MM.1S (cell line): ENCODE data around the gene FGFR2.

Source experiments
- DNase-seq: peaks from one replicate; pipeline ENCODE4 v3.0.0-alpha.2; 2015
- H2AFZ ChIP-seq: fragments of 300-600 bp; sonication (generic); 2 replicates; pipeline ENCODE4 v1.6.0; 2016; ENCODE audit warnings: antibody characterized with exemption, low read length
- H3F3A ChIP-seq: fragments of 300-600 bp; sonication (generic); 2 replicates; pipeline ENCODE4 v1.6.1; 2016; ENCODE audit warnings: mild to moderate bottlenecking, antibody characterized with exemption, low read length, moderate library complexity, mixed read lengths; ENCODE audit not compliant: insufficient read depth
- H3K27ac ChIP-seq: fragments of 300-600 bp; sonication (generic); 2 replicates; pipeline ENCODE4 v1.5.1; 2016; ENCODE audit warnings: mild to moderate bottlenecking, low read length
- H3K27me3 ChIP-seq: fragments of 300-600 bp; sonication (generic); replicated peaks from 2 replicates; pipeline ENCODE4 v1.6.0; 2016; ENCODE audit warnings: low read length; ENCODE audit not compliant: insufficient read depth
- H3K36me3 ChIP-seq: fragments of 300-600 bp; sonication (generic); replicated peaks from 2 replicates; pipeline ENCODE4 v1.6.1; 2016; ENCODE audit warnings: mild to moderate bottlenecking, low read length, mixed read lengths; ENCODE audit not compliant: insufficient read depth
- H3K4me1 ChIP-seq: fragments of 300-600 bp; sonication (generic); 2 replicates; pipeline ENCODE4 v1.6.1; 2016; ENCODE audit warnings: low read length, mixed read lengths
- H3K4me2 ChIP-seq: fragments of 300-600 bp; sonication (generic); 2 replicates; pipeline ENCODE4 v1.6.0; 2016; ENCODE audit warnings: low read depth, low read length
- H3K4me3 ChIP-seq: fragments of 300-600 bp; sonication (generic); 2 replicates; pipeline ENCODE4 v1.5.1; 2016; ENCODE audit warnings: low read length, mixed read lengths
- H3K79me2 ChIP-seq: fragments of 300-600 bp; sonication (generic); 2 replicates; pipeline ENCODE4 v1.6.1; 2016; ENCODE audit warnings: mixed run types, low read length, mixed read lengths
- H3K9ac ChIP-seq: fragments of 300-600 bp; sonication (generic); 2 replicates; pipeline ENCODE4 v1.6.1; 2016; ENCODE audit warnings: low read length, mixed read lengths
- H3K9me2 ChIP-seq: fragments of 300-600 bp; sonication (generic); replicated peaks from 2 replicates; pipeline ENCODE4 v1.6.1; 2016; ENCODE audit warnings: mild to moderate bottlenecking, low read length, mixed read lengths; ENCODE audit not compliant: insufficient read depth
- H3K9me3 ChIP-seq: fragments of 300-600 bp; sonication (generic); replicated peaks from 2 replicates; pipeline ENCODE4 v1.6.1; 2016; ENCODE audit warnings: mild to moderate bottlenecking, low read length, mixed read lengths; ENCODE audit not compliant: insufficient read depth
- H4K20me1 ChIP-seq: fragments of 300-600 bp; sonication (generic); 2 replicates; pipeline ENCODE4 v1.6.1; 2016; ENCODE audit warnings: mild to moderate bottlenecking, low read length, moderate library complexity, mixed read lengths; ENCODE audit not compliant: insufficient read depth
- CTCF ChIP-seq: fragments of 300-600 bp; sonication (generic); IDR thresholded peaks from 2 replicates; pipeline ENCODE4 v1.5.1; 2016; ENCODE audit warnings: antibody characterized with exemption, low read length, mixed read lengths
- EZH2 ChIP-seq: fragments of 300-600 bp; sonication (generic); optimal IDR thresholded peaks from 2 replicates; pipeline ENCODE3; 2017; ENCODE audit warnings: low read depth, mild to moderate bottlenecking, antibody characterized with exemption, low read length, mixed read lengths
- EZH2phosphoT487 ChIP-seq: fragments of 300-600 bp; sonication (generic); IDR thresholded peaks from 2 replicates; pipeline ENCODE4 v1.6.1; 2018; ENCODE audit warnings: antibody characterized with exemption, low read length

FGFR2 gene

GRCh38 chr10:121448766-121449421, 149.3 kb downstream of the FGFR2 start:
- no peaks in the 10 kb centered on the region for H3F3A ChIP-seq
- H3K36me3 ChIP-seq = no peaks in the 10 kb centered on the region
- H3K9ac ChIP-seq = no peak overlapping the region
- H3K4me1 ChIP-seq = no peaks in the 10 kb centered on the region
- H3K4me2 ChIP-seq = no peak overlapping the region
- no peaks in the 10 kb centered on the region for H4K20me1 ChIP-seq
- H3K27ac ChIP-seq = no peak overlapping the region
- TF ChIP-seq EZH2phosphoT487 = no peak
- no peak for TF ChIP-seq EZH2
- no peak for TF ChIP-seq CTCF
- H2AFZ ChIP-seq = no peak overlapping the region
- no peaks in the 10 kb centered on the region for H3K79me2 ChIP-seq
- no peaks in the 10 kb centered on the region for H3K9me2 ChIP-seq
- H3K9me3 ChIP-seq = no peaks in the 10 kb centered on the region
- H3K4me3 ChIP-seq = no peak overlapping the region
- no peak for DNase-seq
- no peaks in the 10 kb centered on the region for H3K27me3 ChIP-seq

GRCh38 chr10:121444520-121445165, 153.6 kb downstream of the FGFR2 start:
- no peaks in the 10 kb centered on the region for H3K79me2 ChIP-seq
- DNase-seq = no peak
- no peaks in the 10 kb centered on the region for H3K4me1 ChIP-seq
- H3K36me3 ChIP-seq = no peaks in the 10 kb centered on the region
- no peaks in the 10 kb centered on the region for H3K9me2 ChIP-seq
- H3K27ac ChIP-seq = no peak overlapping the region
- H3F3A ChIP-seq = no peaks in the 10 kb centered on the region
- no peak overlapping the region for H3K4me3 ChIP-seq
- H3K27me3 ChIP-seq = no peaks in the 10 kb centered on the region
- TF ChIP-seq CTCF (no peak), EZH2phosphoT487 (no peak), EZH2 (no peak)
- H4K20me1 ChIP-seq = no peaks in the 10 kb centered on the region
- H2AFZ ChIP-seq = no peak overlapping the region
- no peaks in the 10 kb centered on the region for H3K9me3 ChIP-seq
- no peak overlapping the region for H3K9ac ChIP-seq
- no peak overlapping the region for H3K4me2 ChIP-seq

- no peaks in the 10 kb centered on the region for H3K27me3 ChIP-seq
- H2AFZ ChIP-seq = no peak overlapping the region
- no peaks in the 10 kb centered on the region for H3F3A ChIP-seq
- no peak overlapping the region for H3K4me2 ChIP-seq
- H3K4me3 ChIP-seq = no peak overlapping the region
- no peak overlapping the region for H3K27ac ChIP-seq
- no peaks in the 10 kb centered on the region for H3K4me1 ChIP-seq
- TF ChIP-seq CTCF = no peak
- TF ChIP-seq EZH2phosphoT487 = no peak
- TF ChIP-seq EZH2 = no peak
- H4K20me1 ChIP-seq = no peaks in the 10 kb centered on the region
- H3K79me2 ChIP-seq = no peaks in the 10 kb centered on the region
- H3K36me3 ChIP-seq = no peaks in the 10 kb centered on the region
- no peaks in the 10 kb centered on the region for H3K9me2 ChIP-seq
- no peak overlapping the region for H3K9ac ChIP-seq
- H3K9me3 ChIP-seq = no peaks in the 10 kb centered on the region
- no peak for DNase-seq
Measured at GRCh38 chr10:121442086-121442935, 155.9 kb downstream of the FGFR2 start.
